H9 (cell line): ENCODE data around the gene PRPF40B. TPM values are rescaled to one million over a fixed set of nuclear protein-coding genes. Genes with fewer than 3 reads are reported as not detected.

ENCODE experiments used
- DNase-seq: peaks from one replicate; pipeline ENCODE4 v3.0.0-alpha.2; 2017
- H2AFZ ChIP-seq: one replicate; pipeline ENCODE4 v1.6.1; 2013; ENCODE audit warnings: mild to moderate bottlenecking, low read length, control low read depth, moderate library complexity
- H2AK5ac ChIP-seq: 2 replicates; pipeline ENCODE4 v1.6.1; 2013; ENCODE audit warnings: low read length, control low read depth, mixed read lengths; ENCODE audit not compliant: insufficient read length
- H2BK120ac ChIP-seq: one replicate; pipeline ENCODE4 v1.6.1; 2013; ENCODE audit warnings: low read depth, mild to moderate bottlenecking, low read length, control low read depth, inconsistent platforms; ENCODE audit not compliant: poor library complexity, severe bottlenecking
- H2BK12ac ChIP-seq: 2 replicates; pipeline ENCODE4 v1.6.1; 2013; ENCODE audit warnings: low read length, control low read depth, mixed read lengths, low read depth; ENCODE audit not compliant: insufficient read length
- H2BK15ac ChIP-seq: 2 replicates; pipeline ENCODE4 v1.6.1; 2013; ENCODE audit warnings: low read depth, low read length, control low read depth
- H2BK20ac ChIP-seq: one replicate; pipeline ENCODE4 v1.6.1; 2013; ENCODE audit warnings: low read depth, mild to moderate bottlenecking, low read length, control low read depth, inconsistent platforms; ENCODE audit not compliant: poor library complexity, severe bottlenecking
- H2BK5ac ChIP-seq: 2 replicates; pipeline ENCODE4 v1.6.1; 2013; ENCODE audit warnings: low read length, control low read depth, mixed read lengths; ENCODE audit not compliant: insufficient read length
- H3K14ac ChIP-seq: 2 replicates; pipeline ENCODE4 v1.6.1; 2013; ENCODE audit warnings: low read length, control low read depth; ENCODE audit not compliant: insufficient read depth
- H3K18ac ChIP-seq: 2 replicates; pipeline ENCODE4 v1.6.1; 2013; ENCODE audit warnings: low read depth, mild to moderate bottlenecking, mixed read lengths, low read length, control low read depth; ENCODE audit not compliant: insufficient read length
- H3K23ac ChIP-seq: 2 replicates; pipeline ENCODE4 v1.6.1; 2013; ENCODE audit warnings: low read length, control low read depth, mixed read lengths, low read depth; ENCODE audit not compliant: insufficient read length
- H3K23me2 ChIP-seq: 2 replicates; pipeline ENCODE4 v1.6.1; 2013; ENCODE audit warnings: low read depth, mild to moderate bottlenecking, mixed read lengths, low read length, control low read depth; ENCODE audit not compliant: insufficient read length, poor library complexity, severe bottlenecking
- H3K27ac ChIP-seq: 2 replicates; pipeline ENCODE4 v1.5.1; 2013; ENCODE audit warnings: low read length, control low read depth, mixed read lengths, low read depth; ENCODE audit not compliant: insufficient read length
- H3K27me3 ChIP-seq: 2 replicates; pipeline ENCODE4 v1.6.1; 2013; ENCODE audit warnings: low read length, control low read depth, inconsistent platforms; ENCODE audit not compliant: insufficient read depth
- H3K4ac ChIP-seq: 2 replicates; pipeline ENCODE4 v1.6.1; 2013; ENCODE audit warnings: low read depth, mild to moderate bottlenecking, control low read depth, inconsistent platforms, low read length, moderate library complexity
- H3K4me1 ChIP-seq: 2 replicates; pipeline ENCODE4 v1.6.1; 2013; ENCODE audit warnings: low read length, control low read depth, inconsistent platforms; ENCODE audit not compliant: insufficient read depth
- H3K4me2 ChIP-seq: 2 replicates; pipeline ENCODE4 v1.6.1; 2013; ENCODE audit warnings: low read length, control low read depth, mixed read lengths; ENCODE audit not compliant: insufficient read length, insufficient read depth
- H3K56ac ChIP-seq: 2 replicates; pipeline ENCODE4 v1.6.1; 2013; ENCODE audit warnings: low read depth, mild to moderate bottlenecking, mixed read lengths, low read length, control low read depth; ENCODE audit not compliant: insufficient read length
- H3K79me1 ChIP-seq: 2 replicates; pipeline ENCODE4 v1.6.1; 2013; ENCODE audit warnings: low read depth, mild to moderate bottlenecking, moderate library complexity, low read length, control low read depth, inconsistent platforms; ENCODE audit not compliant: insufficient read depth, poor library complexity, severe bottlenecking
- H3K79me2 ChIP-seq: 2 replicates; pipeline ENCODE4 v1.6.1; 2013; ENCODE audit warnings: low read length, control low read depth, inconsistent platforms; ENCODE audit not compliant: insufficient read depth
- H3K9ac ChIP-seq: 2 replicates; pipeline ENCODE4 v1.6.1; 2013; ENCODE audit warnings: low read length, control low read depth, mixed read lengths; ENCODE audit not compliant: insufficient read length; ENCODE audit errors: extremely low read depth
- H3K9me3 ChIP-seq: one replicate; pipeline ENCODE4 v1.6.1; 2013; ENCODE audit warnings: low read depth, low read length, inconsistent platforms; ENCODE audit not compliant: control insufficient read depth
- H3T11ph ChIP-seq: one replicate; pipeline ENCODE4 v1.6.1; 2013; ENCODE audit warnings: mild to moderate bottlenecking, low read length, control low read depth, inconsistent platforms
- H4K20me1 ChIP-seq: one replicate; pipeline ENCODE4 v1.6.1; 2013; ENCODE audit not compliant: control insufficient read depth, insufficient read length, insufficient read depth
- H4K5ac ChIP-seq: 2 replicates; pipeline ENCODE4 v1.6.1; 2013; ENCODE audit warnings: low read depth, mild to moderate bottlenecking, mixed read lengths, low read length, control low read depth; ENCODE audit not compliant: insufficient read length
- H4K8ac ChIP-seq: replicated peaks from 2 replicates; pipeline ENCODE4 v1.6.1; 2013; ENCODE audit warnings: low read length, control low read depth, mixed read lengths, low read depth; ENCODE audit not compliant: insufficient read length
- H4K91ac ChIP-seq: 2 replicates; pipeline ENCODE4 v1.6.1; 2013; ENCODE audit warnings: low read depth, mild to moderate bottlenecking, moderate library complexity, mixed read lengths, low read length, control low read depth; ENCODE audit not compliant: insufficient read length
- H3K27ac Mint-ChIP-seq, 3 experiments: 2 replicates in 2 of 3; 3 replicates in 1 of 3; pipeline ENCODE4 v1.8.0; 2020 to 2021; ENCODE audit warnings: mixed read lengths in 3 of 3, mild to moderate bottlenecking in 1 of 3, moderate library complexity in 1 of 3
- H3K27me3 Mint-ChIP-seq: 2 replicates; pipeline ENCODE4 v1.8.0; 2021; ENCODE audit warnings: low read depth, mild to moderate bottlenecking, moderate library complexity, mixed read lengths
- H3K36me3 Mint-ChIP-seq, 3 experiments: 2 replicates in 2 of 3; 3 replicates in 1 of 3; pipeline ENCODE4 v1.8.0; 2020 to 2021; ENCODE audit warnings: low read depth in 3 of 3, mixed read lengths in 3 of 3; ENCODE audit not compliant: insufficient read depth in 1 of 3
- H3K4me1 Mint-ChIP-seq, 2 experiments: 2 replicates each; pipeline ENCODE4 v1.8.0; 2020; ENCODE audit warnings: mixed read lengths in 2 of 2
- H3K4me3 Mint-ChIP-seq, 2 experiments: 2 replicates in 1 of 2; 3 replicates in 1 of 2; pipeline ENCODE4 v1.8.0; 2020 to 2021; ENCODE audit warnings: mild to moderate bottlenecking in 2 of 2, mixed read lengths in 2 of 2, moderate library complexity in 1 of 2
- H3K9me3 Mint-ChIP-seq, 2 experiments: 2 replicates in 1 of 2; 3 replicates in 1 of 2; pipeline ENCODE4 v1.8.0; 2020; ENCODE audit warnings: mild to moderate bottlenecking in 2 of 2, mixed read lengths in 2 of 2, moderate library complexity in 1 of 2
- CTCF ChIP-seq: fragments of 200-600 bp; sonication (generic); conservative IDR thresholded peaks from 3 replicates; pipeline ENCODE4 v1.8.0; 2021; ENCODE audit warnings: antibody characterized with exemption, mild to moderate bottlenecking
- WGBS: extraction: QIAGEN DNeasy Blood & Tissue Kit; methylation state at CpG from one replicate; pipeline ENCODE4 v1.1.7; 2013; ENCODE audit warnings: missing lambda C conversion rate, low lambda C conversion rate, mixed read lengths; ENCODE audit not compliant: insufficient read length; ENCODE audit errors: extremely low coverage; 5-methylcytosine and 5-hydroxymethylcytosine counted together
- total RNA-seq: library from RNA; stranded (reverse); gene quantifications from 2 replicates; pipeline ENCODE4 v1.2.1, GENCODE V29; 2021

Gene PRPF40B
- total RNA-seq, 1 experiment from 2014 or later, result 19.0 TPM

DNA sequence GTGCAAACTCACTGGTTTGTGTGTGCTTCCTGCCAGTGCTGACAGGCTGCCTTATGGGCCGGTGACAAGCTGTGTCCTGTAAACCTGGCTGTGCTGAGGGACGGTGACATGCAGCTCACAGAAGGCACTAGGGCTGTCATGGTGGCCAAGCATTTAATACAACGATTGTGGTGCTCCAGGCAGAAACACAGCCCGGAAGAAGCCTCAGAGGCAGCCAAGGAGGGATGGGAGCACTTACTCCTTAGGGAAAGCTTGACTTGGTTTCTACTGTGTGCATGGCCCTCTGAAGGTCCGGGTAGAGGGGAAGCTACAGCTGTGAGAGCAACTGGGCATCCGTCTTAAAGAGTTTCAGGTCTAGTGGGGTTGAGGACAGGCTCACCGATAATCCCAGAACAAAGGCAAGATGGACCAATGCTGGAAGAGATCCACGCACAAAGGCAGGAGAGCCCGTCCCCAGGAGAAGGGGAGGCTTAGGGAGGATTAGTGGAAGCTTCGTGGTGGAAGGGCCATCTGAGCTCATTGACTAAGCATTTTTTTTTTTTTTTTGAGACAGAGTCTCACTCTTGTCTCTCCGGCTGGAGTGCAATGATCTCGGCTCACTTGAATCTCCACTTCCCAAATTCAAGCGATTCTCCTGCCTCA is 44.8 kb upstream of the PRPF40B start:
- peak overlapping the region in 2 of 3 experiments; percentile 16 to 32; a peak in 1 of 7 replicates for H3K27ac Mint-ChIP-seq
- no peak overlapping the region for H2BK12ac ChIP-seq
- H3K27ac ChIP-seq, result no peak overlapping the region
- H3K27me3 Mint-ChIP-seq, result peaks cover 2% of the 10 kb centered on the region; the same call in 1 of the 2 replicates
- H3K23me2 ChIP-seq, result no peaks in the 10 kb centered on the region
- no peak overlapping the region for H2AK5ac ChIP-seq
- DNase-seq, result no peak
- H3K9me3 ChIP-seq, result no peaks in the 10 kb centered on the region
- H3K79me1 ChIP-seq, result no peaks in the 10 kb centered on the region
- no peak for TF ChIP-seq CTCF
- H3K14ac ChIP-seq, result no peak overlapping the region
- no peak overlapping the region for H3K23ac ChIP-seq
- H4K91ac ChIP-seq, result no peak overlapping the region
- no peaks in the 10 kb centered on the region for H3K4me1 ChIP-seq
- no peaks in the 10 kb centered on the region for H3K9me3 Mint-ChIP-seq
- H2BK20ac ChIP-seq, result no peak overlapping the region
- no peaks in the 10 kb centered on the region for H3K27me3 ChIP-seq
- no peak overlapping the region for H2BK5ac ChIP-seq
- WGBS, result no CpG with 5 or more reads among the region's 13 CpGs
- peaks cover 2 to 15% (median 10%) of the 10 kb centered on the region in 3 experiments; a peak in 5 of 7 replicates for H3K36me3 Mint-ChIP-seq
- H2BK15ac ChIP-seq, result no peak overlapping the region
- H3K4me3 Mint-ChIP-seq, result no peak overlapping the region
- H3K4me1 Mint-ChIP-seq, result peaks cover 9% of the 10 kb centered on the region in 2 experiments
- H3K4me2 ChIP-seq, result no peak overlapping the region
- no peak overlapping the region for H3K9ac ChIP-seq
- no peak overlapping the region for H4K8ac ChIP-seq
- no peak overlapping the region for H3K18ac ChIP-seq
- H3K56ac ChIP-seq, result no peak overlapping the region
- no peak overlapping the region for H2BK120ac ChIP-seq
- H3K79me2 ChIP-seq, result no peaks in the 10 kb centered on the region
- H3T11ph ChIP-seq, result no peak overlapping the region
- no peak overlapping the region for H4K5ac ChIP-seq
- no peak overlapping the region for H3K4ac ChIP-seq
- H2AFZ ChIP-seq, result no peak overlapping the region
- peaks cover 3% of the 10 kb centered on the region for H4K20me1 ChIP-seq
